ENCODE measurements around the gene PANX2.
A peak's percentile ranks its signal among the peaks of the same experiment; 100 is the strongest.

PANX2 gene

DNA sequence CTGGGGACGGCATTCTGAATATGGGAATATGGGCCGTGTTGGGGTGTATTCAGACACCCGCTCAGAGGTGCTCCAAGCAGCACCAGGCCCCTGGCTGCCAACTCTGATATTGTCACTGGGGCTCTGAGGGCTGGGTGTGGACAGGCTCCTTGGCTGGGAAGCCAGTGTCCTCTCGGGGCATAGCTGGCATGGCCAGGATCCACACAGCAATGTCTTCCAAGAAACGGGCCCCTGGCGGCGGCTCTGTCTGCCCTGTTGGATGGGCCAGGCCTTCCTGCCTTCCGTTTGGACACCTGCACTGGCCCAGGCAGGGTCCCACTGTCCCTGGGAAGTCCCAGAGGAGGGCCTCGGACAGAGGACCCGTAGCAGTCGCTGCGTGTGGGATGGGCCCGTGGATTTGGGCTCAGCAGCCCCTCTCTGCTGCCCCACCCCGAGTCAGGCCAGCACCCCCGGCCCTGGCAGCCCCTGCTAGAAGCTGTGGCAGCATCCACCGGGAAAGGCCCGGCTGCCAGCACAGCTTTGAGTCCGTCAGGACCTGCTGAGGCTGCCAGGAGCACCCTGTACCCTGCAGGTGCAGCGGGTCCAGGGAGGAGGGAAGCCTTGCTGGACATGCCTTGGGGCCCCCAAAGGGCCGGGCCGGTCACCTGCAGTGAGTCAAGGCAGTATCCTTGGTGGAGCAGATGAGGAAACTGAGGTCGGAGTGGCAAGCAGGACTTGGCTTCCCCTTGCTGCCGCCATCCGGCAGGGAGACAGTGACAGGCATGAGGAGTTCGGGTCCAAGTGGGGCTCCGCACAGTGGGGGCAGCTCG, 4.1 kb downstream of the PANX2 start:
- no peaks in the 10 kb centered on the region for H3K36me3 ChIP-seq (ENCODE audit: insufficient read depth, low read length)
- H3K9me3 ChIP-seq (ENCODE audit: low read length) = no peaks in the 10 kb centered on the region
- H3K27ac ChIP-seq (ENCODE audit: low read depth, low read length, poor library complexity, severe bottlenecking) = no peak overlapping the region
- H4K20me1 ChIP-seq (ENCODE audit: insufficient read depth, low read length) = no peaks in the 10 kb centered on the region
- no peak overlapping the region for H3K4me3 ChIP-seq (ENCODE audit: low read depth, low read length, poor library complexity, severe bottlenecking)
- no peaks in the 10 kb centered on the region; the same call in 1 of the 2 replicates for H3K27me3 ChIP-seq (ENCODE audit: insufficient read depth, low read length)
- no peak overlapping the region for H3K9ac ChIP-seq (ENCODE audit: low read length)
- H3K4me1 ChIP-seq (ENCODE audit: insufficient read depth, low read length, severe bottlenecking) = peaks cover 24% of the 10 kb centered on the region
- TF ChIP-seq EZH2 (IDR thresholded peaks at IDR 0.05; ENCODE audit: borderline replicate concordance, low read length) = no peak
- no peak for TF ChIP-seq CTCF (IDR thresholded peaks at IDR 0.05; ENCODE audit: low read length)
- H3K79me2 ChIP-seq (ENCODE audit: insufficient read depth, low read length) = no peaks in the 10 kb centered on the region
- no peaks in the 10 kb centered on the region for H3K9me2 ChIP-seq (ENCODE audit: low read depth, low read length)
- no peak overlapping the region for H3K4me2 ChIP-seq (ENCODE audit: low read length)
- peaks cover 4% of the 10 kb centered on the region; the same call in 1 of the 2 replicates for H3F3A ChIP-seq (ENCODE audit: insufficient read depth, low read length)
- H2AFZ ChIP-seq (ENCODE audit: low read length) = no peak overlapping the region

- Histone ChIP-seq H3F3A (ENCODE audit: insufficient read depth, low read length) (peaks cover 4% of the 10 kb centered on the region; the same call in 1 of the 2 replicates), H3K27ac (ENCODE audit: low read depth, low read length, poor library complexity, severe bottlenecking) (no peak overlapping the region), H4K20me1 (ENCODE audit: insufficient read depth, low read length) (no peaks in the 10 kb centered on the region), H3K9ac (ENCODE audit: low read length) (no peak overlapping the region), H3K9me3 (ENCODE audit: low read length) (no peaks in the 10 kb centered on the region), H3K4me3 (ENCODE audit: low read depth, low read length, poor library complexity, severe bottlenecking) (no peak overlapping the region), H3K79me2 (ENCODE audit: insufficient read depth, low read length) (no peaks in the 10 kb centered on the region), H3K9me2 (ENCODE audit: low read depth, low read length) (no peaks in the 10 kb centered on the region), H3K4me1 (ENCODE audit: insufficient read depth, low read length, severe bottlenecking) (peaks cover 24% of the 10 kb centered on the region), H3K27me3 (ENCODE audit: insufficient read depth, low read length) (no peaks in the 10 kb centered on the region; the same call in 1 of the 2 replicates), H3K36me3 (ENCODE audit: insufficient read depth, low read length) (no peaks in the 10 kb centered on the region), H3K4me2 (ENCODE audit: low read length) (no peak overlapping the region), H2AFZ (ENCODE audit: low read length) (no peak overlapping the region)
- TF ChIP-seq CTCF (IDR thresholded peaks at IDR 0.05; ENCODE audit: low read length) = no peak
- TF ChIP-seq EZH2 (IDR thresholded peaks at IDR 0.05; ENCODE audit: borderline replicate concordance, low read length) = no peak
Measured at GRCh38 chr22:50175191-50175461, 4.6 kb downstream of the PANX2 start.

DNA sequence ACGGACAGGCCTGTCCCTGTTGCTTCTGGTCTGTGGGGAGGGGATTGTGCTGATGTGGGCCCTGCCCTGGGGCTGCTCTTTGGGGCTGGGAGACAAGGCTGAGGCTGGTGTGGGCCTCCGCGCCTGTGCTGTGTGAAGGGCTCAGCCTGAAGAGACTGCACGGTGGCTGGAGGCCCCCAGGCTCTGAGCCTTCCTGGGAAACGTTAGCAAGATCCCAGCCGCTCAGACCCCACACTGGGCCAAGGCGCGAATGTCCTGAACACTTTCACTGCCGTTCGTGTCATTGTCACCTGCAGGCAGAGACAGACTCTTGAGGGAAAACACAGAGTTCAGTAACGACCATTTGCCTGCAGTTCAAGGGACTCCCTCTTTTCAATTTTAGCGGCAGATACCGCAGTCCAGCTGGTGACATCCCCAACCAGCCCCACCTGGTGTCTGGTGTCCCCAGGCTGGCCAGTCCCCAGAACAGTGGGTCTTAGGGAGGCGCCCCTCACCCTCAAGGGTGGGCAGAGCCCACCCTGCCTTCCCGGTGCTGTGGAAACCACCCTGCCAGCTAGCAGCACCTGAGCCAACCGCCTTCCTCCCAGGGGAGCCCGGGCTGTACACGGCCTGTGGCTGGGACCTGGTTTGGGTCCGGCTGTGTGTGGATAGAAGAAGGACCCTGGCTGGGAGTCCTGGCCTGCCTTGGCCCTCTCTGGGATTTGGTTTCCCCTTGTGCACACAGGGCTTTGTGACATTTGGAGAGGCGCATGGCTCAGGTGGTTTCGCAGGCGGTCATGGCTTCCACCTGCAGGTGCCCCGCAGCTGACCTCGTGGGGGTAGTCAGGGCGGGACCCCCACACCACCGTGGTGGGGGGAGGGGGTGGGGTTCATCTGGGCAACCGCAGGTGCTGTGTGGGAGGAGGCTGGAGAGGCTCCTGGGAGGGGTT, 5.7 kb downstream of the PANX2 start:
- H3K9me3 ChIP-seq (ENCODE audit: low read length) = no peaks in the 10 kb centered on the region
- H3K9ac ChIP-seq (ENCODE audit: low read length) = no peak overlapping the region; the same call in 1 of the 2 replicates
- no peaks in the 10 kb centered on the region for H3K36me3 ChIP-seq (ENCODE audit: insufficient read depth, low read length)
- peaks cover 4% of the 10 kb centered on the region; the same call in 1 of the 2 replicates for H3F3A ChIP-seq (ENCODE audit: insufficient read depth, low read length)
- TF ChIP-seq CTCF (IDR thresholded peaks at IDR 0.05; ENCODE audit: low read length) (no peak), EZH2 (IDR thresholded peaks at IDR 0.05; ENCODE audit: borderline replicate concordance, low read length) (no peak)
- H3K4me2 ChIP-seq (ENCODE audit: low read length) = peak overlapping the region; percentile 19; the same call in 1 of the 2 replicates
- H4K20me1 ChIP-seq (ENCODE audit: insufficient read depth, low read length) = no peaks in the 10 kb centered on the region
- peaks cover 24% of the 10 kb centered on the region for H3K4me1 ChIP-seq (ENCODE audit: insufficient read depth, low read length, severe bottlenecking)
- no peak overlapping the region for H3K4me3 ChIP-seq (ENCODE audit: low read depth, low read length, poor library complexity, severe bottlenecking)
- H3K9me2 ChIP-seq (ENCODE audit: low read depth, low read length) = no peaks in the 10 kb centered on the region
- H3K27ac ChIP-seq (ENCODE audit: low read depth, low read length, poor library complexity, severe bottlenecking) = no peak overlapping the region
- no peaks in the 10 kb centered on the region; the same call in 1 of the 2 replicates for H3K27me3 ChIP-seq (ENCODE audit: insufficient read depth, low read length)
- H3K79me2 ChIP-seq (ENCODE audit: insufficient read depth, low read length) = no peaks in the 10 kb centered on the region
- H2AFZ ChIP-seq (ENCODE audit: low read length) = no peak overlapping the region

Data from OCI-LY1 (cell line).